Body of pancreas (tissue), 4 donors: ENCODE data around the gene UGT2A3. TPM values are rescaled to one million over a fixed set of nuclear protein-coding genes. Genes with fewer than 3 reads are reported as not detected.

Experiments
- ATAC-seq: fragments of 150-250 bp; one replicate; pipeline ENCODE4 v1.9.1; 2016
- DNase-seq, 4 donors: peaks; one replicate each; pipeline ENCODE4 v3.0.0-alpha.2; 2019
- H3K27ac ChIP-seq, 4 donors: fragments of 200-600 bp; sonication (generic); 1 replicate in 3 of 4; 2 replicates in 1 of 4; pipeline versions ENCODE4 v1.5.1 to v1.6.1; 2016 to 2019; ENCODE audit warnings: mild to moderate bottlenecking in 1 of 4, mixed read lengths in 1 of 4, moderate library complexity in 1 of 4
- H3K27me3 ChIP-seq, 2 donors: fragments of 200-600 bp; sonication (generic); one replicate each; pipeline ENCODE4 v1.6.0; 2016; ENCODE audit warnings: mild to moderate bottlenecking in 1 of 2
- H3K36me3 ChIP-seq, 2 donors: fragments of 200-600 bp; sonication (generic); replicated peaks in 1 of 2; 2 replicates each; pipeline ENCODE4 v1.5.1; 2016; ENCODE audit warnings: low read depth in 2 of 2; ENCODE audit not compliant: insufficient read depth in 1 of 2
- H3K4me1 ChIP-seq: fragments of 200-600 bp; sonication (generic); one replicate; pipeline ENCODE4 v1.6.0; 2016
- H3K4me3 ChIP-seq, 2 donors: fragments of 200-600 bp; sonication (generic); 1 replicate in 1 of 2; 2 replicates in 1 of 2; pipeline ENCODE4 v1.5.1; 2016 to 2019
- H3K9me3 ChIP-seq, 3 donors: fragments of 200-600 bp; sonication (generic); 1 replicate in 2 of 3; 2 replicates in 1 of 3; pipeline ENCODE4 v1.5.1; 2016
- POLR2A ChIP-seq, 3 donors: fragments of 450-650 bp; IDR thresholded peaks; one replicate each; pipeline ENCODE4 v1.6.1; 2016; ENCODE audit warnings: antibody characterized with exemption in 3 of 3, mild to moderate bottlenecking in 2 of 3
- WGBS, 2 donors: methylation state at CpG; one replicate each; pipeline ENCODE4 v1.1.5; 2017; 5-methylcytosine and 5-hydroxymethylcytosine counted together
- intact Hi-C: fragments of 100-400 bp; cut with DNase I; formaldehyde crosslinking; loops from one replicate; pipeline ENCODE4 v1.15.1; 2023
- small RNA-seq: library from RNA; depleted of rRNA; stranded (forward); fragments of <200 nt; gene quantifications from one replicate; pipeline ENCODE3, GENCODE V24; 2016
- total RNA-seq, 2 donors: library from RNA; depleted of rRNA; stranded (reverse); fragments of >200 nt; gene quantifications; one replicate each; pipeline ENCODE4 v1.1.0, GENCODE V29; 2016
- TF ChIP-seq, protein P1 (sequence below), 7 experiments: fragments of 450-650 bp in 4 of 7; fragments of 200-600 bp in 3 of 7; sonication (generic) in 3 of 7; IDR thresholded peaks; one replicate each; pipeline ENCODE4 v1.5.1; 2016 to 2019; ENCODE audit warnings: antibody characterized with exemption in 7 of 7

Gene UGT2A3
- total RNA-seq, 2 donors from 2014 or later: 35.9 to 39.4 TPM

DNA sequence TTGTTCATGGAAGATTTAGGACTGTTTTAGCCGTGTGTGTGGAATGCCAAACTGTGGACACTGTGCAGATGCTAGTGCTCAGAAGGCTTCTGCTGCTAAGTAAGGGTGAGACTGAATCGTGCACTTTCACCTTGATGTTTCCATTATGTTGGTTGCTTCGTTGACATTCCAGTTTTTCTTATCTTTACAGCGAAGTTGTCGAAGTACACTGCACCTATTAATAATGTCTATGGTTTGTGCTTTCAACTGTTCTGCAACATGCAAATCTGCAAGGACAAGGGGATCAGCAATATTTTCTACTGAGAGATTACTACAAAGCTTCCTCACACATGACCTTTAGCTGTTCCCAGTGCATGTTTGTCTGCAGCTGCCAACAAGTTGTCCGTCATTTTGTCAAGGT is 67.7 kb downstream of the UGT2A3 start:
- DNase-seq (peak in 1 of 4 donors; percentile 17), ATAC-seq (no peak)
- Histone ChIP-seq H3K4me1 (peaks cover 7% of the 10 kb centered on the region), H3K9me3 (no peaks in the 10 kb centered on the region), H3K36me3 (no peaks in the 10 kb centered on the region), H3K4me3 (no peak overlapping the region), H3K27me3 (no peaks in the 10 kb centered on the region), H3K27ac (peak overlapping the region in 1 of 4 donors; percentile 7)
- 15 to 19% methylated on average over 6 of the region's 6 CpGs for WGBS, 2 donors
- TF ChIP-seq POLR2A (IDR thresholded peaks at IDR 0.05): no peak
- TF ChIP-seq, protein P1, sequence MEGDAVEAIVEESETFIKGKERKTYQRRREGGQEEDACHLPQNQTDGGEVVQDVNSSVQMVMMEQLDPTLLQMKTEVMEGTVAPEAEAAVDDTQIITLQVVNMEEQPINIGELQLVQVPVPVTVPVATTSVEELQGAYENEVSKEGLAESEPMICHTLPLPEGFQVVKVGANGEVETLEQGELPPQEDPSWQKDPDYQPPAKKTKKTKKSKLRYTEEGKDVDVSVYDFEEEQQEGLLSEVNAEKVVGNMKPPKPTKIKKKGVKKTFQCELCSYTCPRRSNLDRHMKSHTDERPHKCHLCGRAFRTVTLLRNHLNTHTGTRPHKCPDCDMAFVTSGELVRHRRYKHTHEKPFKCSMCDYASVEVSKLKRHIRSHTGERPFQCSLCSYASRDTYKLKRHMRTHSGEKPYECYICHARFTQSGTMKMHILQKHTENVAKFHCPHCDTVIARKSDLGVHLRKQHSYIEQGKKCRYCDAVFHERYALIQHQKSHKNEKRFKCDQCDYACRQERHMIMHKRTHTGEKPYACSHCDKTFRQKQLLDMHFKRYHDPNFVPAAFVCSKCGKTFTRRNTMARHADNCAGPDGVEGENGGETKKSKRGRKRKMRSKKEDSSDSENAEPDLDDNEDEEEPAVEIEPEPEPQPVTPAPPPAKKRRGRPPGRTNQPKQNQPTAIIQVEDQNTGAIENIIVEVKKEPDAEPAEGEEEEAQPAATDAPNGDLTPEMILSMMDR (IDR thresholded peaks at IDR 0.05): no peak
- intact Hi-C loops: no loop called here

Small RNA genes lying within 50 kb of the gene (small RNA-seq; reads per million reads assigned to genes)
- gene AC021146.3 (not detected), gene AC021146.6 (not detected)

Other genes with a start within 250 kb of the UGT2A3 start
- not detected for gene UGT2B10, start 135.8 kb downstream of the UGT2A3 start, total RNA-seq
- gene UGT2B7, start 144.7 kb upstream of the UGT2A3 start, total RNA-seq: 1 to 10 TPM in 1 of 2 donors, not detected in 1; 7.3 TPM